PFSK-1 (cell line): Measurements from ENCODE around the gene VILL.

ENCODE experiments used
- POLR2AphosphoS5 ChIP-seq: IDR thresholded peaks from 2 replicates; pipeline ENCODE4 v1.6.1; 2012; ENCODE audit warnings: low read depth, mild to moderate bottlenecking, control low read depth, low read length, moderate library complexity
- REST ChIP-seq, 2 experiments: IDR thresholded peaks; 2 replicates each; pipeline versions ENCODE4 v1.6.1 to v1.8.0; 2011 to 2012; ENCODE audit warnings: low read depth in 2 of 2, low read length in 2 of 2, control low read depth in 1 of 2, inconsistent platforms in 1 of 2, mild to moderate bottlenecking in 1 of 2, moderate library complexity in 1 of 2; ENCODE audit not compliant: insufficient read depth in 1 of 2
- TAF1 ChIP-seq: IDR thresholded peaks from 2 replicates; pipeline ENCODE4 v1.6.1; 2012; ENCODE audit warnings: low read length, control low read depth, borderline replicate concordance; ENCODE audit not compliant: insufficient read depth

GRCh38 chr3:38008971-38009580, 18.5 kb downstream of the VILL start:
- TF ChIP-seq REST (IDR thresholded peaks at IDR 0.05; ENCODE audit: insufficient read depth in 1 of 2, low read depth in 2 of 2, low read length in 2 of 2) = no peak
- TF ChIP-seq TAF1 = no peak
- TF ChIP-seq POLR2AphosphoS5 = no peak
